HG03571 (cell line): ENCODE measurements around the gene RAB33A.
A peak's percentile ranks its signal among the peaks of the same experiment; 100 is the strongest.

Experiments
- ATAC-seq: cut with Tn5 transposase; IDR thresholded peaks from one replicate; pipeline ENCODE4 v1.9.1; 2021; ENCODE audit not compliant: unreplicated experiment

The RAB33A gene

DNA sequence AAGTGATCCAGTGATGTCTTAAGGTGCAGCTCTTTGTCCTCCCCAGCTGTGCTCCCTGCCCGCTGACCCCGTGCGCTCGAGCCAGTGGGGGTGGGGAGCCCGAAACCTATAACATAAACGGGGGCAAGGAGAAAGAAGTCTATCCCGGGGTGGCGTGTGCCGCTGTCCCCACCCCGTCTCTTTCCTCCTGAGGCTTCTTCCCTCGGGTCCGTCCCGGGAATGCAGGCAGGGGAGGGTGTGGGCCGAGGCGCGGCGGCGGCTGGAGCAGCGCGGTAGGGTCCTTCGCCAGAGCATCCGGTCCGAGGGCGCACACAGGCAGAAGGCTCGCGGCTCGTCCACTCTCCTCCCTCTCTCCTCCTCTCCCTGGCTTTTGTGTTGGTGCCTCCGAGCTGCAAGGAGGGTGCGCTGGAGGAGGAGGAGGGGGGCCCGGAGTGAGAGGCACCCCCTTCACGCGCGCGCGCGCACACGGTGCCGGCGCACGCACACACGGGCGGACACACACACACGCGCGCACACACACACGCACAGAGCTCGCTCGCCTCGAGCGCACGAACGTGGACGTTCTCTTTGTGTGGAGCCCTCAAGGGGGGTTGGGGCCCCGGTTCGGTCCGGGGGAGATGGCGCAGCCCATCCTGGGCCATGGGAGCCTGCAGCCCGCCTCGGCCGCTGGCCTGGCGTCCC is at the start of gene RAB33A:
Gene RAB33A (plus strand): TSS at position 517 of the 681 bp plus-strand sequence. CDS start 101 bp downstream, at position 618.
- no peak for ATAC-seq

DNA sequence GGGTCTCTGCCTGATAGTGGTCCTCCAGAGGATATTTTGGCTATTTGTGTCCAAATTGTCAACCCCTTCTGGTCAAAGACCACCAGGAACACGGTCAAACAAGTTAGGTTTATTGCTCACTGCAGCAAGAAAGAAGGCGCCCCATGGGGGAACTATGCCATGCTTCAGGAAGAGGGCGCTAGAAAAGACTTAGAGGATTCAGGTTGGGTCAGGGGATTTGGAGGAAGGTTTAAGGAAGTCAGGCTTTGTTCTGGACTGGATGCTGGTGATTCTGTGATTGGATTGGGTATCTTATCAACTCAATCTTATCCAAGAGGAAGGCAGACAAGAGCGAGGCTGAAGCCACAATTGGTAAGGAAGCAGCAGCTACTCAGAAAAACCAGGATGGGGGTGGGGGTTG is 47.2 kb upstream of the RAB33A start:
- no peak for ATAC-seq

- no peak for ATAC-seq
Measured at GRCh38 chrX:130125091-130125874, 46.5 kb upstream of the RAB33A start.

DNA sequence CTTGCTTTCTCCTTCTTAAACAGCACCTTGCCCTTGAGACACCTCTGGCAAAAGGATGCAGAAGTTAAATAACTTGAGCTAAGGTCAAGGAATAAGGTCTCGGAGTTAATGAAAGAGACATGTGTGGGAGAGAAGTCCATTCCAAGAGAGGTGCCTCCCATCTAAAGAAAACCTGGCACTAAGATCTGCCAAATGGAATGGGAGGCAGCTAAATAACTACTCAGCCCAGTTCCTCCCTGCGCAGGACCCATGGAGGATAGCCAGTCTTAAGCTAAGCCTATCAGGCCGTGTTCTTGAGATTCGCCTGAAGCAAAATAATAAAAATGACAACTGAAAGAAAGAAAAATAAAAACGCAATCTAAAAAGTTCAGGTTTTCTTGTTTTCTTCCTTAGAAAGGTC is 40.8 kb upstream of the RAB33A start:
- ATAC-seq, result no peak

GRCh38 chrX:130136496-130136895 is 35.3 kb upstream of the RAB33A start:
- no peak for ATAC-seq

DNA sequence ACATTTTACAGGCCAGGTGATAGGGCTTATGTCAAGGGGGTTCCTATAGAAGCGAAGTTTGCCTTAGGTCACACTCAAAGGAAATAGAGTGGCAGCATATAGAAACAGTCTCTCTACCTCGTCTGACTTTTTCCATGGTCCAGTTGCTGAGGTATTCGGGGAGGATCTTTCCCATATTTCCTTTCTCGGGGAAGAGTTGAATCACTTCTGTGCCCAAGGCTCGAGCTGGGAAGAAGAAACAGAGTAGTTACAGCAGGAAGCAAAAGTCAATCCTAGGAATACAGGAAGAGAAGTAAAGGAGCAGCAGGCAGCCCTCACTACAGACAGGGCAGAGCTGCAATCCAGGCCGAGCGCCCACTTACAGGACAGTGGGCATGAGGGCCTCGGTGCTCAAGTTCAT is 34.8 kb upstream of the RAB33A start:
- no peak for ATAC-seq

DNA sequence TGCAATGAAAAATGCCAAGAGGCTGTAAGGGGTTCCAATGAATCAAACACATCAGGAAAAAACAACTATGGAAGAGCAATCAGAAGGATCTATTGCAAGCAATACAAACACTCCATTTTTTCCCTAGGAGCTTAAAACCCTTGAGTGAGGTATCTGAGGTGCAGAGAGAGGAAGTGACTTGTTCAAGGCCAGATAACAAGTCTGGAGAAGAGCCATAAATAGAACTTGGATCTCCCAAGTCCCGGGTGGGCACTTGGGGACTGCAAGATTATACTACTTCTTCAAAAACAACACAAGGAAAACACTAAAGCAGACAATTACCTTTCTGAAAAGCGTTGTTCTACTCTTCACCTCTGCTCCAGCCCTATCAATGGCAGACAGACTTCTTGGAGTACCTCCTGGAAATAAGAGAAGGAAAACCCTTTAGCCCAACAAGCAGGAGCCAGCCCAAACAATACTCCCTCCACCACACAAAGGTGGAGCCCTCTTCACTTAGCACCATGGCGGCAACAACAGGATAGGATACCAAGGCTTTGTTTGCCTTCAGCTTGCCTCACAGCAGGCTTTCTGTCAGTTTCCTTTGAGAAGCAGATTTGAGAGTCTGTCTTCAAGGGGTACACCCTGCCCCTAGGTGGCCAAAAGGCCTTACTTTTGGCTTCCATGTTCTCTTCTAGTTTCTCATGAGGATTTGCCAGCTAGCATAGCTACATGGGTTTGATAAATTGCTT is 32.1 kb upstream of the RAB33A start:
- ATAC-seq, result no peak

DNA sequence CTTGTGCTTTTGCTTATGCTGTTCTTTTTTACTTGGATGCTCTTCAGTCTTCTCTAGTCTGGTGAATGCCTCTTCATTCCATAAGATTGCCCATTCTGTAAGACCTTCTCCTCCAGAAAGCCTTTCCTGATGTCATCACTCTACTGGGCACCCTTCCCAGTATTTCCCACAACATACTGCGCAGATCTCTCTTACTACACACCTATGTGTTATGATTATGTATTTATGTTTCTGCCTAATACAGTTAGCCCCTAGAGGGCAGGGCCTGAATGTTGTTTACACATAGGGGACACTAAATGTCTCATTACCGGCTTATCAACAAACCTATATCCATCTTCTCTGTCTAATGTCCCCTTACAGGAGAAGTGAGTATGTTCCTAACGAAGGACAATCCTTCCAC is 27.3 kb upstream of the RAB33A start:
- ATAC-seq, result no peak

GRCh38 chrX:130145123-130145522 is 26.6 kb upstream of the RAB33A start:
- no peak for ATAC-seq

DNA sequence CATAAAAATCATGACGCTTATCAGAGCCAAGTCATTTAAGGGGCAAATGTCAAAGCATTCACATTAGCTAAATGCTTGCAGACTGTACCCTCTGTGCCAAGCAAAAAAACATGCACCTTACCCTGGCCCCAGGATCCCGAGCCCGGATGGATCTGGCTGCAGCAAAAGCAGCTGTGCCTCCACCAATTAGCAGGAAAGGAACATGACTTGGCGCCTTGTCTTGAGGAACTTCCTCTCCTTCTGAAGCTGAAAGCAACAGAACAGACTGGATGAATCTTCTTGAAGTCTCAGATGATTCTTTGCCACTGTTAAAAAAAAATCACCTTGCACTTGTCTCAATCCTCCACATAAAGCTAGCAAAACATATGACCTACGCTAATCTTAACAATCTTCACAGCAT is 24.1 kb upstream of the RAB33A start:
- ATAC-seq, result no peak

- no peak for ATAC-seq
Measured at GRCh38 chrX:130155564-130155963, 16.2 kb upstream of the RAB33A start.

DNA sequence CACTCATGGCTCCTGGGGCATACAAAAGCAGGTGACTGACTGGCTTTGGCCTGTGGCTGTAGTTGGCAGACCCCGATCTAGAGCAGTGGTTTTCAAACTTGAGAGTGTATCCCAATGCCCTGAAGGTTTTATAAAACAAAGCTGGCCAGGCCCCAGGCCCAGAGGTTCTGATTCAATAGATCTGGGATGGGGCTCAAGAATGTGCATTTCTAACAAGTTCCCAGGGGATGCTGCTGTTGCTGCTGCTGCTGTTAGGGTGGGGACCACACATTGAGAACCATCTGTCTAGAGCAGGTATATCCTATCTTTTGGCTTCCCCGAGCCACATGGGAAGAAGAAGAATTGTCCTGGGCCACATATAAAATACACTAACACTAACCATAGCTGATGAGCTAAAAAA is 13.5 kb upstream of the RAB33A start:
- ATAC-seq, result no peak

DNA sequence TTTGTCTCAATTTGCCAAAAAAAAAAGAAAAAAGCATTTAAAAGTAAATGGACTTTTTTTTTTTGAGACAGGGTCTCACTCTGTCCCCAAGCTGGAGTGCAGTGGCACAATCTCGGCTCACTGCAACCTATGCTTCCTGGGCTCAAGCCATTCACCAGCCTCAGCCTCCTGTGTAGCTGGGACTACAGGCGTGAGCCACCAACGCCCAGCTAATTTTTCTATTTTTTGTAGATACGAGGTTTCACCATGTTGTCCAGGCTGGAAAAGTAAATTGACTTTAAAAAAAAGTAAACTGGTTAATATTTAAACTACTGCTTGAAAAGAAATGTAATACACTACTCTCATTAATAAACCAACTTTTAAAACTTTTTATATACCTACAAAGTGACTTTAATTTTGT is 12.0 kb upstream of the RAB33A start:
- ATAC-seq, result no peak

GRCh38 chrX:130162094-130162735 is 9.5 kb upstream of the RAB33A start:
- ATAC-seq, result no peak

DNA sequence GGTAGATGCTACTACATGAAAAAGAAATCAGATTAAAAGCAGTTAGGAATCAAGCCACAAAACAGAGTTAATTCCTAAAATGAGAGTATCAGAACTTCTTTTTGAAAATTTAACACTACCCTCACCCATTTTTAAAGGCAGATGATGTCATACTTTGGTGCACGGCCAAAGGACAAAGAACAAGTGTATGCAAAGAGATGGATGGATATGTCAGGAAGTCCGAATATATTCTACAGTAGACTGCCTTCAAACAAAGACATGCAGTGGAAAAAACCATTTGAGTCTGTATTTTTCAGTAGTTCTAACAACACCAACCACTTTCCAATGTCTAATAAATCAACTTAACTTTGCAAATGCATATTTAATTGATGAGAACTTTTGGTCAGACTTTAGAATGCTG is 8.4 kb upstream of the RAB33A start:
- ATAC-seq, result no peak

DNA sequence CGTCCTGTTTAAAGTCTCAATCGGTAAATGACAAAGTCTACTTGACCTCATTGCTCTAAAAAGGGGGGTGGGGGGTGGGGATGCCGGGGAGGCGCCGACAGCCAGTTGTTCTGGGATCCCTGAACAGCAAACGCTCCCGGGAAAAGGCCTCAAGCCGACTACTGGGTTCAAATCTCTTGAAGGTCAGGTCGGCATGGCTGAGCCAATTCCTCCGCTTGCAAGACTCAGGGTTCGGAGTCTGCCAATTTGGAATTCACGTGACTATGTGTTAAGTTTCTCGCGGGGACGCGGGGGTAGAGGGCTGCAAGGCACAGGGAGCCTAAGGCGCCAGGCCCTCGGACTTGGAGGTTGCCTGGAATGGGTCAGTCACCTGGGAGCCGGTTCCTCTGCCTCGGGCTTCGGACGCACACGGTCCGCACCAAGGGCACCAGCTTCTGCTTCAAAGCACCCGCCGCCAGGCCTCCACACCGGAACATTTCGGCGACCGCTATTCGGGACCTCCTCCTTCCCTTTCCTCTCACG is 6.5 kb upstream of the RAB33A start:
- no peak for ATAC-seq

- peak; percentile 87 for ATAC-seq
Measured at GRCh38 chrX:130165703-130166502, 5.9 kb upstream of the RAB33A start, which contains the start of gene AIFM1. TSS of gene AIFM1 (minus strand) at chrX:130165841. CDS start at chrX:130165656, 185 bp downstream.

GRCh38 chrX:130166503-130166777 is 5.3 kb upstream of the RAB33A start:
- no peak for ATAC-seq

DNA sequence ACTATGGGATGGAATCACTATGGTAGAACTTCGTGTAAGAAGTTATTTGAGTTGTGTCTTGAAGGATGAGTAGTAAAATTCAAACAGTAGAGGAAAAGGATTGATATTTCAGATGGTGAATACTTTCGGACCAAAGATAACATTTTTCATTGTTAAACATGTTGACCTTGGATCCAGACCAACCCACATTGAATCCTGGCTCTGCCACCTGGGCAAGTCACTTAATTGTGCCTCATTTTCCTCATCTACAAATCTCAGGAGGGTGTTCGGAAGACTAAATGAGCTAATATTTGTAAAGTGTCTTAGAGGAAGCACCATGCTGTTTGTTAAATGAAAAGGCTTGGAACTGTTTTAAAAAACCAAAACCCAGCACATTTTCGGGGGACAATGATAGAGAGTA is 4.7 kb upstream of the RAB33A start:
- ATAC-seq, result no peak

GRCh38 chrX:130170752-130171445 is 863 bp upstream of the RAB33A start:
- peak; percentile 75 for ATAC-seq
